ENCODE results near the gene NOP16. TPM values are rescaled to one million over a fixed set of nuclear protein-coding genes. Genes with fewer than 3 reads are reported as not detected.

The NOP16 gene
- total RNA-seq, 1 donor from 2014 or later, result 40.2 TPM

GRCh38 chr5:176362233-176362490, 26.2 kb downstream of the NOP16 start:
- intact Hi-C loops (cut with micrococcal nuclease), result loop anchor here (5.0 to 10.0 kb wide), 2 partner anchors 85 to 127 kb away; partner anchors contain the start of genes FAF2 and SIMC1

- intact Hi-C loops (cut with micrococcal nuclease), result loop anchor here (1.0 to 10.0 kb wide), 5 partner anchors 27 to 181 kb away; partner anchors contain the start of genes FAF2, HIGD2A, NOP16 and RNF44
These were observed 26.8 kb downstream of the NOP16 start, which contains the start of gene KIAA1191 for GRCh38 chr5:176361437-176362232. TSS of gene KIAA1191 (minus strand) at chr5:176361764. CDS start at chr5:176359508, 2,256 bp downstream.

GRCh38 chr5:176360894-176361436, 27.4 kb downstream of the NOP16 start:
- intact Hi-C loops (cut with micrococcal nuclease), result loop anchor here (1.0 to 10.0 kb wide), 5 partner anchors 27 to 182 kb away; partner anchors contain the start of genes FAF2, HIGD2A, NOP16 and RNF44

GRCh38 chr5:176359658-176360057, 28.7 kb downstream of the NOP16 start:
- intact Hi-C loops (cut with micrococcal nuclease), result loop anchor here (2.0 to 10.0 kb wide), 3 partner anchors 88 to 183 kb away; partner anchors contain the start of genes FAF2 and SIMC1

GRCh38 chr5:176356179-176356566, 32.2 kb downstream of the NOP16 start:
- intact Hi-C loops (cut with micrococcal nuclease), result no loop called here

- intact Hi-C loops (cut with micrococcal nuclease), result no loop called here
These were observed 32.8 kb downstream of the NOP16 start for GRCh38 chr5:176355400-176356178.

- intact Hi-C loops (cut with micrococcal nuclease), result no loop called here
These were observed 34.9 kb downstream of the NOP16 start for GRCh38 chr5:176353533-176353932.

- intact Hi-C loops (cut with micrococcal nuclease), result no loop called here
These were observed 36.1 kb downstream of the NOP16 start for GRCh38 chr5:176352116-176352878.

- intact Hi-C loops (cut with micrococcal nuclease), result no loop called here
These were observed 38.0 kb downstream of the NOP16 start for GRCh38 chr5:176350416-176350815.

- intact Hi-C loops (cut with micrococcal nuclease), result no loop called here
These were observed 45.5 kb downstream of the NOP16 start for GRCh38 chr5:176342766-176343458.

- intact Hi-C loops (cut with micrococcal nuclease), result no loop called here
These were observed 46.3 kb downstream of the NOP16 start for GRCh38 chr5:176342158-176342483.

- intact Hi-C loops (cut with micrococcal nuclease), result no loop called here
These were observed 46.9 kb downstream of the NOP16 start for GRCh38 chr5:176341325-176342157.

GRCh38 chr5:176339304-176339703, 49.1 kb downstream of the NOP16 start:
- intact Hi-C loops (cut with micrococcal nuclease), result no loop called here

- intact Hi-C loops (cut with micrococcal nuclease), result no loop called here
These were observed 50.5 kb downstream of the NOP16 start for GRCh38 chr5:176337913-176338312.

GRCh38 chr5:176334031-176334770, 54.2 kb downstream of the NOP16 start:
- intact Hi-C loops (cut with micrococcal nuclease), result no loop called here
